A549 (cell line): ENCODE results near the gene GPNMB.

ENCODE experiments used
- CBX2 ChIP-seq: fragments of 200-600 bp; sonication (generic); IDR thresholded peaks from 2 replicates; pipeline ENCODE4 v1.6.1; 2016; ENCODE audit warnings: low read depth, mild to moderate bottlenecking, borderline replicate concordance
- CEBPB ChIP-seq, 2 experiments: fragments of >200 bp in 1 of 2; sonication (Bioruptor Twin) in 1 of 2; formaldehyde crosslinking in 1 of 2; IDR thresholded peaks; 2 replicates each; pipeline ENCODE4 v1.6.1; 2012 to 2016
- CHD2 ChIP-seq: fragments of 150-350 bp; IDR thresholded peaks from 2 replicates; pipeline ENCODE4 v1.6.1; 2014; ENCODE audit warnings: low read length; ENCODE audit not compliant: partially characterized antibody
- EP300 ChIP-seq, 2 experiments: fragments of >200 bp; sonication (Bioruptor Twin); formaldehyde crosslinking; IDR thresholded peaks; 2 replicates in 1 of 2; 3 replicates in 1 of 2; pipeline ENCODE4 v1.6.1; 2016 to 2017
- HDAC2 ChIP-seq: fragments of 200-600 bp; sonication (generic); IDR thresholded peaks from 2 replicates; pipeline ENCODE4 v1.6.1; 2016
- HEYL ChIP-seq: fragments of 250-450 bp; sonication (Bioruptor Pico); IDR thresholded peaks from 2 replicates; pipeline ENCODE4 v1.8.0; 2021; ENCODE audit warnings: mild to moderate bottlenecking, moderate library complexity
- NR3C1 ChIP-seq: fragments of >200 bp; sonication (Bioruptor Twin); formaldehyde crosslinking; IDR thresholded peaks from 3 replicates; pipeline ENCODE4 v1.6.1; 2017
- POLR2A ChIP-seq: IDR thresholded peaks from 2 replicates; pipeline ENCODE4 v1.6.1; 2012; ENCODE audit warnings: mild to moderate bottlenecking, low read length
- ZFP36 ChIP-seq: fragments of 450-650 bp; IDR thresholded peaks from 2 replicates; pipeline ENCODE4 v1.6.1; 2014; ENCODE audit warnings: borderline replicate concordance; ENCODE audit not compliant: partially characterized antibody
- TF ChIP-seq, protein P1 (sequence below): fragments of >200 bp; sonication (Bioruptor Twin); formaldehyde crosslinking; IDR thresholded peaks from 3 replicates; pipeline ENCODE4 v1.5.1; 2016
- TF ChIP-seq, protein P2 (sequence below): fragments of 150-350 bp; IDR thresholded peaks from 2 replicates; pipeline ENCODE4 v1.6.1; 2014; ENCODE audit warnings: low read depth, mild to moderate bottlenecking, low read length

DNA sequence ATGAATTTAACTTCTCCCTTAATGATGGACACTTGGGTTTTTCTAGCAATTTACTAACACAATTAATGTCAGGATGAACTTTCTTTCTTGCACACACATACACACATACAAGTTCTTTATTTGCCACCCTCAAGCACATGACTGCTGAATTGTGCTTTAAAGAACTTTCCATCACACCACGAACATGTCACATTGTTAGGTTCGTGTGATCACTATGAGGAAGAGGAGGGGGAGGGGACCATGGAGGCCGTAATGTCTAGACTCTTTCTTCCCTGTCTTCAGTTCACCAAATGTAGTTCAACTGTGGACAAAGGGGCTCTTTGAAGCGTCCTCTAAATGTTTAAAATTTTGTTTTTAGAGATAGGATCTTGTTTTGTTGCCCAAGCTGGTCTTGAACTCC, 33.7 kb upstream of the GPNMB start:
- TF ChIP-seq HEYL (CRISPR knock-in tag): no peak
- TF ChIP-seq, protein P1, sequence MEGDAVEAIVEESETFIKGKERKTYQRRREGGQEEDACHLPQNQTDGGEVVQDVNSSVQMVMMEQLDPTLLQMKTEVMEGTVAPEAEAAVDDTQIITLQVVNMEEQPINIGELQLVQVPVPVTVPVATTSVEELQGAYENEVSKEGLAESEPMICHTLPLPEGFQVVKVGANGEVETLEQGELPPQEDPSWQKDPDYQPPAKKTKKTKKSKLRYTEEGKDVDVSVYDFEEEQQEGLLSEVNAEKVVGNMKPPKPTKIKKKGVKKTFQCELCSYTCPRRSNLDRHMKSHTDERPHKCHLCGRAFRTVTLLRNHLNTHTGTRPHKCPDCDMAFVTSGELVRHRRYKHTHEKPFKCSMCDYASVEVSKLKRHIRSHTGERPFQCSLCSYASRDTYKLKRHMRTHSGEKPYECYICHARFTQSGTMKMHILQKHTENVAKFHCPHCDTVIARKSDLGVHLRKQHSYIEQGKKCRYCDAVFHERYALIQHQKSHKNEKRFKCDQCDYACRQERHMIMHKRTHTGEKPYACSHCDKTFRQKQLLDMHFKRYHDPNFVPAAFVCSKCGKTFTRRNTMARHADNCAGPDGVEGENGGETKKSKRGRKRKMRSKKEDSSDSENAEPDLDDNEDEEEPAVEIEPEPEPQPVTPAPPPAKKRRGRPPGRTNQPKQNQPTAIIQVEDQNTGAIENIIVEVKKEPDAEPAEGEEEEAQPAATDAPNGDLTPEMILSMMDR: no peak
- no peak for TF ChIP-seq CHD2
- TF ChIP-seq ZFP36: no peak
- TF ChIP-seq POLR2A: no peak
- TF ChIP-seq CBX2: no peak
- no peak for TF ChIP-seq HDAC2
- TF ChIP-seq EP300 (IDR thresholded peaks at IDR 0.05): no peak
- TF ChIP-seq, protein P2, sequence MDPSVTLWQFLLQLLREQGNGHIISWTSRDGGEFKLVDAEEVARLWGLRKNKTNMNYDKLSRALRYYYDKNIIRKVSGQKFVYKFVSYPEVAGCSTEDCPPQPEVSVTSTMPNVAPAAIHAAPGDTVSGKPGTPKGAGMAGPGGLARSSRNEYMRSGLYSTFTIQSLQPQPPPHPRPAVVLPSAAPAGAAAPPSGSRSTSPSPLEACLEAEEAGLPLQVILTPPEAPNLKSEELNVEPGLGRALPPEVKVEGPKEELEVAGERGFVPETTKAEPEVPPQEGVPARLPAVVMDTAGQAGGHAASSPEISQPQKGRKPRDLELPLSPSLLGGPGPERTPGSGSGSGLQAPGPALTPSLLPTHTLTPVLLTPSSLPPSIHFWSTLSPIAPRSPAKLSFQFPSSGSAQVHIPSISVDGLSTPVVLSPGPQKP: no peak
- TF ChIP-seq NR3C1: no peak
- no peak for TF ChIP-seq CEBPB (IDR thresholded peaks at IDR 0.05)
